A673 (cell line): ENCODE measurements around the gene EMX1. TPM values are rescaled to one million over a fixed set of nuclear protein-coding genes. Genes with fewer than 3 reads are reported as not detected.
A peak's percentile ranks its signal among the peaks of the same experiment; 100 is the strongest.

Experiments
- BruUV-seq: library from RNA; stranded (reverse); fragments of 400-500 nt; replicated peaks from 2 replicates; lab custom pipeline; 2021; lab: Mats Ljungman, UMichigan
- CTCF ChIA-PET: fragments of 300-600 bp; sonication (Branson Sonifier 250); formaldehyde crosslinking; loops from one replicate; lab custom pipeline; 2022; ENCODE audit warnings: antibody characterized with exemption; lab: Charles Lee
- POLR2A ChIA-PET: fragments of 300-600 bp; sonication (Branson Sonifier 250); formaldehyde crosslinking; loops from one replicate; lab custom pipeline; 2022; ENCODE audit warnings: antibody characterized with exemption; ENCODE audit not compliant: low non-redundant PET; lab: Charles Lee
- DNase-seq: peaks from one replicate; pipeline ENCODE4 v3.0.0-alpha.2; 2015; ENCODE audit warnings: low spot score
- H3K27ac ChIP-seq: fragments of 200-600 bp; sonication (generic); 2 replicates; pipeline ENCODE4 v1.5.1; 2016; ENCODE audit warnings: mixed run types, low read depth, mild to moderate bottlenecking, mixed read lengths, antibody characterized with exemption, low read length; ENCODE audit not compliant: poor library complexity, severe bottlenecking
- H3K27me3 ChIP-seq: fragments of 200-600 bp; sonication (generic); replicated peaks from 2 replicates; pipeline ENCODE4 v1.6.1; 2017; ENCODE audit warnings: mixed run types, low read depth, mild to moderate bottlenecking, mixed read lengths, antibody characterized with exemption, low read length; ENCODE audit not compliant: insufficient read depth, poor library complexity
- H3K36me3 ChIP-seq: fragments of 200-600 bp; sonication (generic); 2 replicates; pipeline ENCODE4 v1.6.1; 2016; ENCODE audit warnings: mixed run types, mild to moderate bottlenecking, mixed read lengths, antibody characterized with exemption, low read length; ENCODE audit not compliant: insufficient read depth, poor library complexity, severe bottlenecking
- H3K4me1 ChIP-seq: fragments of 200-600 bp; sonication (generic); 2 replicates; pipeline ENCODE4 v1.6.1; 2017; ENCODE audit warnings: mixed run types, mild to moderate bottlenecking, mixed read lengths, antibody characterized with exemption, low read length; ENCODE audit not compliant: insufficient read depth, poor library complexity, severe bottlenecking
- H3K4me3 ChIP-seq: fragments of 200-600 bp; sonication (generic); 2 replicates; pipeline ENCODE4 v1.5.1; 2016; ENCODE audit warnings: low read depth, mixed run types, mild to moderate bottlenecking, mixed read lengths, low read length; ENCODE audit not compliant: poor library complexity, severe bottlenecking
- H3K9me3 ChIP-seq: fragments of 200-600 bp; sonication (generic); 2 replicates; pipeline ENCODE4 v1.6.1; 2016; ENCODE audit warnings: mixed run types, low read depth, mild to moderate bottlenecking, mixed read lengths, antibody characterized with exemption, low read length; ENCODE audit not compliant: poor library complexity, severe bottlenecking
- CTCF ChIP-seq: fragments of 300-800, 200-600 bp; sonication (generic); conservative IDR thresholded peaks from 2 replicates; pipeline ENCODE4 v1.5.1; 2017; ENCODE audit warnings: low read depth, mild to moderate bottlenecking, antibody characterized with exemption, low read length, moderate library complexity, mixed read lengths
- EZH2 ChIP-seq: fragments of 200-600 bp; sonication (generic); IDR thresholded peaks from 2 replicates; pipeline ENCODE4 v1.6.1; 2017; ENCODE audit warnings: borderline replicate concordance, low read depth, mild to moderate bottlenecking, mixed read lengths, antibody characterized with exemption, low read length; ENCODE audit not compliant: poor library complexity, severe bottlenecking
- intact Hi-C: fragments of 100-400 bp; cut with micrococcal nuclease; formaldehyde crosslinking; loops from one replicate; pipeline ENCODE4 v1.10.0; 2022; ENCODE audit not compliant: unreplicated experiment
- total RNA-seq: library from RNA; stranded (reverse); gene quantifications from 2 replicates; pipeline ENCODE4 v1.2.3, GENCODE V29; 2021

EMX1 gene
- total RNA-seq, 1 experiment from 2014 or later, result not detected

- no TSS peak for BruUV-seq
Observed at GRCh38 chr2:72973566-72974435, 56.5 kb downstream of the EMX1 start.

GRCh38 chr2:72974436-72974754 is 57.1 kb downstream of the EMX1 start:
- ChIA-PET POLR2A (no interaction called here), CTCF (interaction anchor here (0.6 to 1.4 kb wide), 4 partner anchors 45 to 81 kb away, joined by 3 to 22 read pairs (median 4); no protein-coding TSS in a partner anchor)
- no peaks in the 10 kb centered on the region for H3K27me3 ChIP-seq
- no peak for DNase-seq
- BruUV-seq, result no TSS peak
- H3K27ac ChIP-seq, result no peak overlapping the region
- TF ChIP-seq CTCF, result no peak
- TF ChIP-seq EZH2, result no peak
- intact Hi-C loops, result no loop called here
- H3K36me3 ChIP-seq, result no peaks in the 10 kb centered on the region
- H3K4me3 ChIP-seq, result no peak overlapping the region
- H3K4me1 ChIP-seq, result no peaks in the 10 kb centered on the region
- H3K9me3 ChIP-seq, result no peaks in the 10 kb centered on the region

More at GRCh38 chr2:72973566-72974435, 56.5 kb downstream of the EMX1 start:
- Histone ChIP-seq H3K27me3 (no peaks in the 10 kb centered on the region), H3K4me3 (no peak overlapping the region), H3K4me1 (no peaks in the 10 kb centered on the region), H3K27ac (no peak overlapping the region), H3K9me3 (no peaks in the 10 kb centered on the region), H3K36me3 (no peaks in the 10 kb centered on the region)
- ChIA-PET POLR2A (no interaction called here), CTCF (interaction anchor here (0.6 to 1.4 kb wide), 5 partner anchors 29 to 204 kb away, joined by 3 to 22 read pairs (median 4); no protein-coding TSS in a partner anchor)
- TF ChIP-seq CTCF, result peak; percentile 84
- no peak for TF ChIP-seq EZH2
- peak; percentile 81 for DNase-seq
- intact Hi-C loops, result loop anchor here (1.0 kb wide), 1 partner anchor 82 kb away; no protein-coding TSS in a partner anchor

- BruUV-seq, result no TSS peak
- CTCF ChIA-PET, result interaction anchor here (0.6 kb wide), 2 partner anchors 44 to 55 kb away, joined by 3 read pairs; no protein-coding TSS in a partner anchor
Observed at GRCh38 chr2:72975017-72975416, 57.7 kb downstream of the EMX1 start.

More at GRCh38 chr2:72975017-72975416, 57.7 kb downstream of the EMX1 start:
- TF ChIP-seq CTCF (no peak), EZH2 (no peak)
- intact Hi-C loops, result no loop called here
- H3K27me3 ChIP-seq, result no peaks in the 10 kb centered on the region
- H3K4me3 ChIP-seq, result no peak overlapping the region
- H3K36me3 ChIP-seq, result no peaks in the 10 kb centered on the region
- DNase-seq, result no peak
- H3K9me3 ChIP-seq, result no peaks in the 10 kb centered on the region
- no peaks in the 10 kb centered on the region for H3K4me1 ChIP-seq
- POLR2A ChIA-PET, result no interaction called here
- no peak overlapping the region for H3K27ac ChIP-seq
